DMS79 (cell line): ENCODE results near the gene ADD3.
"Not testable (repeated sequence)": the region's sequence is repeated elsewhere in the genome, so short reads cannot be mapped to it uniquely, and the experiment has no call there.

Experiments used
- DNase-seq: peaks from one replicate; lab custom pipeline; 2025; lab: John Stamatoyannopoulos, UW

Gene ADD3

DNA sequence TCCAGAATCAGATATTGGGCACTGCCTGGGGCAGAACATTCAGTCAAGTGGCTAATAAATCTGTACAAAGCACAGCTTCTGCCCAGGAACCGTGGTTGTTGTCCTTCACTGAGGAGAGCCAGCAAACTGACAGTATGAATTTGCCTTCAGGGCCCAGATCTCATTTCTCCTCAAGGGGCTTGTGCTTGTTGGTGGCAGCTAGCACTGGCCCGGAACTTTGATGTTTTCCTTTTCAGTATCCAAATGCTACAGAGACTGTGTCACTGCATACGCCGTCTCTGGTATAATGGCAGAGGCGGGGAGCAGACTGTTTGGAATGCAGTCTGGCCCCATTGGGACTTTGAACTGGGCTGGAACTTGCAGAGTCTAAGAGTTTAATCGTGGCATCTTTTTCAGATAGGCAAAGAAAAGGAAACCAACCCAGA is 30.4 kb upstream of the ADD3 start:
- peak; percentile 15 for DNase-seq

DNA sequence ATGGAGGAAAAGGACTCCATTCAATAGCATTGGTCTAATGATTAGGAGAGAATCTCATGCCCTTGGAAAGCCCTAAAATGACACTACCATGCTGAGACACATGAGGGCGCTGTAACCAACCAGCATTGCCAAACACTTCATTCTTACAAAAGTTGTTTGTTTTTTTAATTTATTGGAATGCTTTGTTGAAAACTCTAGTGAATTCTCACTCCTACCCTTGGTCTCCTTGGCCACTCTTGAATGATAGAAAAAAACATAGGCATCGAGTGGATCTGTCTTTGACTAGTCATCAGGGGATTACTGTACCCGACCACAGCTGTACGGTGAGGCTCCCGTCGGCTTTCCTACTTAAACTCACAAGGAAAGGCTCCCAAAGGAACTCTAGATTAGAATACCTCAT is 29.3 kb upstream of the ADD3 start:
- DNase-seq: no peak

DNA sequence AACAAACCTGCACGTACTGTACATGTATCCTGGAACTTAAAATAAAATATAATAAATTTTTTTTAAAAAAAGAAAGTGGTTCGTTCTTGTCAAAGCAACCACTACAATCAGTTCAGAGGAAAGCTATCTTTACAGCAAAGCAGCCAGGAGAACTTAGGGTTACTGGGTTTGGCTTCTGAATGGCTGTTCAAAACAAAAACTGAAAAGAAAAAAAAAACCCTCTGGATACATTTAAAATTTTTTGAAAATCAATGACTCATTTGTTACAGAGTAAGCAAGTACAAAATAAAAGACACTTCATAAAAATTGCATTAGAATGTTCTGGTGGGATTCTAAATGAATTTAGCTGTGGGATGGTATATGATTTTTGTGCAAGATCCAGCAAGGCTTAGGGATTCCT is 28.6 kb upstream of the ADD3 start:
- no peak for DNase-seq

DNA sequence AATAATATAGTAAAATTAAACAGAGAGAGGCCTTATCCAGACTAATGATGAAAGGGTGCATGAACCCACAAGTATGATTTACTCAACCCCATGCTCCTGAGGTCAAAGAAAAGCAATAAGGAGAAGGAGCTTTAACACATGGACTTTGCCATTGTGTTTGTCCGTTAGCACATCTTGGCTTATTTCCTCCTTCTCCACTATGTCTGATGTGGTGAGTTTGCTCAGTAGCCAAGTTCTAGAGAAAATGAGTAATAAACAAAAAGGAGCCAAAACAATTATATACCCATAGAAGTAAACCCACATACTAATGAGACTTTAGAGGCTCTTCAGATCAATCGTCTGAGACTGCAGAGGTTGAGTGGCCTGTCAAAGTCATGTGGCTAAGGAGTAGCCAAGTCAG is 26.1 kb upstream of the ADD3 start:
- DNase-seq: peak; percentile 6

DNA sequence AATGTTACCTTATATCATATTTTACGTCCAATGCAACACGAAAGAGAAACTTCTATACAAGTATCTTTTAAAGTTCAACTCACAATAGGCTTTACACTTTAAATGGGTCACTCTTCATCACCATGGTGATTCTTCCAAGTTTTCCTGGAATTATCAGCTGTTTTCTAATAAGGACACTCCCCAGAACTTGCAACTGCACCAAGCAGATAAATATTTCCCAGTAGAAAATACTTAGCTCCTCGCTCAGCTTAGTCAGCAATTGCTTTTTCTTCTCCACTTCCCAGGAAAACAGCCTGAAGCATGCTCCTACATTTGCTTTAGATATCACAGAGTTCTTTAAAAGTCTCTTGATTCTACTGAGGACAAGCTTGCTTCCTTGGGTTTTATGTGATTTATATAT is 25.7 kb upstream of the ADD3 start:
- no peak for DNase-seq

DNA sequence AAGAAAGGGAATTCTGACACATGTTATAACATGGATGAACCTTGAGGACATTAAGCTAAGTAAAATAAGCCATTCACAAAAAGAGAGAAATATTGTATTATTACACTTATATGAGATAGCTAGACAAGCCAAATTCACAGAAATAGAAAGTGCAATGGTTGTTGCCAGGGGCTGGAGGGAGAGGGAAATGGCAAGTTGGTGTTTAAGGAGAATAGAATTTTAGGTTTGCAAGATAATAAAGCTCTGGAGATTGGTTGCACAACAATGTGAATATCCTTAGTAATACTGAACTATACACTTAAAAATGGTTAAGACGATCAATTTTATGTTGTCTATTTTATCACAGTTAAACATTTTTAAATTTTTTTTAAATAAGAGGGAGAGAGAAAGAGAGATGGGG is 25.0 kb upstream of the ADD3 start:
- DNase-seq: no peak

DNA sequence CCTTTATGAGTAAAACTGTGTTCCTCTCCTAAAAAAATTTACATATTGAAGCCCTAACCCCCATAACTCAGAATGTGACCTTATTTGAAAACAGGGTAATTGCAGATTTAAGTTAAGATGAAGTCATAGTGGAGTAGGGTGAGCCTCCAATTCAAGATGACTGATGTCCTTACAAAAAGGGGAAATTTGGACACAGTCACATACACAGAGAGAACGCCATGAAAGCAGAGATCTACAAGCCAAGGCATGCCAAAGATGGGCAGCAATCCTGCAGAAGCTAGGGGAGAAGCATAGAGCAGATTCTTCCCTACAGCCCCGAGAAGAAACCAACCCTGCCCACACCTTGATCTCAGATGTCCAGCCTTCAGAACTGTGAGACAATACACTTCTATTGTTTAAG is 23.8 kb upstream of the ADD3 start:
- DNase-seq: no peak

DNA sequence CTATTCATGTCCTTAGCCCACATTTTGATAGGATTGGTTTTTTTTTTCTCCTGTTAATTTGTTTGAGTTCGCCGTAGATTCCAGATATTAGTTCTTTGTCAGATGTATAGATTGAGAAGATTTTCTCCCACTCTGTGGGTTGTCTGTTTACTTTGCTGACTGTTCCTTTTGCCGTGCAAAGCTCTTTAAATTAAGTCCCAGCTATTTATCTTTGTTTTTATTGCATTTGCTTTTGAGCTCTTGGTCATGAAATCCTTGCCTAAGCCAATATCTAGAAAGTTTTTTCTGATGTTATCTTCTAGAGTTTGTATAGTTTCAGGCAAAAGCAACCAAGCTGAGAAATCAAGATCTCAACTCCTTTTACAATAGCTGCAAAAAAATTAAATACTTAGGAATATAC is 22.0 kb upstream of the ADD3 start:
- not testable (repeated sequence) for DNase-seq

DNA sequence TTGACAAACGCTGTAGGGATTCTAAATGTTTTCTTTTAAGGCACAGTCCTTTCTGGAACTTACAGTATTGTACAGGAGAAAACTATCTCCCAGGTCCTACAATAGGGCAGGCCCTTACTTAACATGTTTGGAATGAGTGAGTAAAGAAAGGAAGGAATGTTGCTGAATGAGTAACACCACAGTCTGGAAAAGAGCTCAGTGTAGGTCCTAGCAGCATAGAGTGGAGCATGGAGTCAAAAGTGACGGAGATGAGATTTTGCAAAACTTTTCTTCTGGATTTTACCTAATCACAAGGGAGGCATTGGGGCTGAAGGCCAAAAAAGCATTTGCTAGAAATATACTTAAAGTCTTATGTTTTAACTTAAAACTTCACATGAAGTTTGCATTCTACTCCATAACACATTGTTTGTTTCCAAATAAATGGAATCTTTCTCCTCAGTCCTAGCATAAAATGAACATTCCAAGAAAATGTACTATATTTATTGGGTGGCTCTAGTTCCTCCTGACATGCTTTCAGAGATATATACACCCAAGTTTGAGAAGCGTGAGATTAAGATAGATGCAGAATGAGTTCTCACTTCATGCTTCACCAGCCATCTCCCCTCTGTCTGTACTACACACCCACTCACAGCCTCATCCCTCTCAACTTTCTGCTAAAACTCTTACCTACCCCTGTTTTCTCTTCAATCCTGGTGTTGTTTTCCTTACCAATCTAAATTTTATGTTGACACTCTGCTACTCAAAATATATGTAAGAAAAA is 20.2 kb upstream of the ADD3 start:
- no peak for DNase-seq

DNA sequence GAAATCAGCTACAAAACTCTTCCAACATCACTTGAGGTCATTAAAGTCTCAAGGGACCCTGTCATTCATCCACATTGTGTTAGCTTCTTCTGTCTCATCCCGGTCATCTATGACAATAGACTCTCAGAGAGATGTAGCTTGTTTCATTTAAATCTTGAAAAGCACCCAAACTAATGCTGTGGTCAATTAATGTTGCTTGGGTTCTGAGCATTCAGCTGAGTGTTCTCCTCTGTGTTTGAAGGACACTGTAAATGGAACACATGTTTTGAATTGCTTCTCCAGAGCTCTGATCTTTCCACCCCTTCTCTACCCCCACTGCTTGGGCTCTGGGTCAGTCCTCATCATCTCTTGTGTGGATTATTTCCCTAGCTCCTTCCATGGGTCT is 19.6 kb upstream of the ADD3 start:
- DNase-seq: no peak

DNA sequence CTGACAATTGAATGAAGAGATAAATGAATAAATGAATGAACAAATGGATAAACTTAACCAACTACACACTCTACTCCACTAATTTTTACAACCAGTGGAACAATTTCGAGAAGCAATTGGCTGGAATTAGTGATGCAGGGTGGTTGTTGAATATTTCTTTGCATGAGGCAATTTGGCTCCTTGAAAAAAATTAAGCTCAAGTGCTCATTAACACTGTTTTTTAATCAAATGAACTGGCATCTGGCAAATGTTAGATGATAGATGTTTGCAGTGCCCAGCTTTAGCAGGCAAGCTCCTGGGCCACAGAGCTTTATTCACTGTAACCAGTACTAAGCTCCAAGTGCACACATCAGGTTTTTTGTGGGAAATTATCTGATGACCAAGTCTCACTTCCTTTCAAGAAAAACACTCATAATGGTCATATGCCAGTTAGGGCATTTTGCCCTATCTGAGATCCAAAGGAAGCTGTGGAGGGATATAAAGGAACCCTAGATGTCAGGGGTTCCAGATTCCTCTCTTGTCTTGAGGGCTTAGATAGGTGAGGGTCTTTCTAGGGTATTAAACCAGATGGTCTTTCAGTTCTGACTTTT is 16.4 kb upstream of the ADD3 start:
- no peak for DNase-seq

DNA sequence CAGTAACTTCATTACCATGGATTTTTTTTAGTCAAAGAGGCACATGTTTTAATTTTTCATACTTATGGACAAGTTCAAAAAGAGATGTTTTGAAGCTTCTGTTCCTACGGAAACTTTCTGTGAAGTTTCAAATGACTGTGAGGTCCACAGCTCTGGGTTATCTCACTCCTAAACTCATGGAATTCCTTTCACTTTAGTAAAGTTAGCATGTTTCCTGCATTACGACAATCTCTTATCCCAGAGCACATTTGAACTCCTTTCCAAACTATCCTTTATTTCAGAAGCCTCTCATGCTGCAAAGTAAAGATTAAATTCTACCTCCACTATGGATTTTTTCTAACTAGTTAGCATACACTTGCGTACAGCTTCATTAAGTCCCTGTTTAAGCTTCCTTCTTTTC is 15.3 kb upstream of the ADD3 start:
- DNase-seq: no peak

DNA sequence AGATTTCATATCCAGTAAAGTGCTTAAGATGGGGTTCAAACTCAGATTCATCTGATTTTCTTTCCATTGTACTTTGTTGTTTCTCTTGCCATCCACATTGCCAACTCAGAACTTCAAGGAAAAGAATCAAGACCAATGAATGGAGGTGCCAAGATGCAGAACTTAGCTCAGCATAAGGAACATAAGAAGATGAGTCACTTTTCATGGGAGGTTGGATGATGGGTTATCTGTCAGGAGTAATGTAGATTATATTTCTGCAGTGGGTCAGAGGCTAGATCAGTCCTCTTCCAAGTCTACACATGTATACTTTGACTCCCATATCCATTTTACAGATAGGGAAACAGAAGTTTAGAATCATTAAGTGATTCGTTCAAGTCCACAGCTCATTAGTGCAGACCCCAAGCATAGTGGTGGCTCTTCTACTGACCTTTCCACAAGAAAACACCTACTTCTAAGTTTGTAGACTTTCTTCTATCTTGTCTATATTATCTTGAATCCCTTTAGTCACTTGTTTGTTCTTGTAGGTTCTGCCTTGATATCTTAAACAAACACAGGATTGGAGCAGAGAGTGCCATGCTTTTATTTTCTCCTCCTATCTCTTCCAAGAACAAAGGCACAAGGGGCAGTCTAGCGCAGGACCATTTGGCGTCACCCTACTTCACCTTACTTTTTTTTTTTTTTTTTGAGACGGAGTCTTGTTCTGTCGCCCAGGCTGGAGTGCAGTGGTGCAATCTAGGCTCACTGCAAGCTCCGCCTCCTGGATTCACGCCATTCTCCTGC is 14.0 kb upstream of the ADD3 start:
- no peak for DNase-seq

DNA sequence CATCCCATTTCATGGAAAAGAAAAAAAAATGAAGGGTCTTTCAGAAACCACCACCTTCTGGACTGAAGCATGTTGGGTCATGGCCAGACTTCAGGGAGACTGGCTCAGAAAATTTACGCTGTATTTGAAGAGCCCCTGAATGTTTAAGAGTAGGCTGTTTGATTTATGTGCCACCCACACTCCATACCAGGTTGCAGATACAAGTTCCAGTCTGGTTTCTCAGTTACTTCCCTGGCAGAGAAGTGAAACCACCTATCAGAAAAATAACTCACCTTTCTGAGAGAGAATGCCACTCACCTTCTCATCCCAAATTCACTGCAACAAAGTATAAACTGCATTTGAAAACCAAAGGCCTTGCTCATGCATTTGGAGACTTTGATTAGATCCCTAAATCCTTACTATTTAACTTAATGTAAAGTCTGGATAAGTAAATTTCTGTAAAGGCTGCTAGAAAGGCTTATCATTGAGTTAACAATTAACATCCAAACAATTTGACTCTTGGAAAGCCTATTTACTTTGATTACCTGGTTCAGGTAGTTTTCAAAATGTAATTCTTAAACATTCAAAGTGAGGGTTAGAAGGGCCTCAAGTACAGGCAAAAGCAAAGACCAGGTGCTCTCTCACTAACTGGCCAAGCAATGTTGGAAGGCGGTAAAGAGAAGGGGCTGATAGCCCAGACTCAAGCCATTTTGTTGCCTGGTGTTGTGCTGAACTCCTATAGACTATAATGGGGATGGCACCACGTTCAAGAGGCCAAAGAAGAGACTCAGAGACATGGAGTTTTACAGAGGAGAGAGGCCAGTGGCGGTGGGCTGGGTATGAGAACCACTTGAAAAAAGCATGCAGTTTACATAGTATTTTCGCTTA is 12.8 kb upstream of the ADD3 start:
- DNase-seq: no peak

DNA sequence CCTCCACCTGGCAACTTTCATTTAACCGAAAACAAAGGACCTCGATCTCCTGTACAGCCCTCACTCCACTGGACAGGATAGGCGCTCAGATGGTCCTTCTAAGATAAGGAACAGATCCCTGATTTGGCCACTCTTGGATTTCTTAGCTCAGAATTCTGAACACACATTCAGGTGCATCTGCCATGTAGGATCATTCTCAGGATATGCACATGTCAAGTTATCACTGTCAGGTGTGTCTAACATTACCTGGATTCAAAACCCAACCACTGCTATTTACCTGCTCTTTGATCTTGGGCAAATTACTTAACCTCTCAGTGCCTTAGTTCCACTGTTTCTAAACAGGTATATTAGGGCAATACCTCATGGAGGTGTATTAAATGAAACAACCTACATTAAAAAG is 12.2 kb upstream of the ADD3 start:
- no peak for DNase-seq

DNA sequence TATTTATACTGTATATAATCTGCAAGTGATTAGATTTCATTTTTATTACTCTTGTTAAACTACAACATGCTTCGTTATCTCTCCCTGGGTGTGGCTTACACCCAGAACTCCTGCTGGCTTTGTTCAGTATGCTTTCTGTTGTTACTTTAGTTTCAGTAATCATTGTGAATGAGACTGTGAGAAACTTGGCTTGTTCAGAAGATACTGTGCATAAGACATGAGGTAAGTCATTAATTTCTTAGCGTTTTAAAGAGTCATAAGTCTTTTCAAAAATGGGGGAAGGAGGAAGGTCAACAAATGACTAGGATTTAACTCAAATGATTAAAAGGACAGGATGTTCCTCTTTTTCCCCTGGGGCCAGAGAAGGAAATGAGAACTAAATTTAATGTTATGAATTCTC is 11.6 kb upstream of the ADD3 start:
- DNase-seq: no peak

DNA sequence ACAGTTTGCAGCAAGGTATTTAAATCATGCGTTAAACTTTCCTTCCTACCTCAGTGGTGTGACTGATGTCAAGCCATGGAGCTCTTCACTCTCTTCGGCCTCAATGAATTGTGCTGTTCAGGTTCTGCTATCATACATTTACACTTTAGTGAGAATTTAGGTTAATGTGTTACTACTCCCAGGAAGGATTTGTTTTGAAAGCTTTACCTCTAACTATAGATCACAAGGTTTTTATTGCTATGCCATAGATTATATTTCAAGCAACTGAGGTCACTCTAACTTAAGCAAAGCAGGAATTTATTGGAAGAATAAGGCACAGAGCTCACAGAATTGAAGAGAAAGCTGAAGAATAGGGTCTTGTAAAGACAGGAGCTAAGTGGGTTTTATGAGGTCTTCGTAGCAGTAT is 11.0 kb upstream of the ADD3 start:
- DNase-seq: no peak

DNA sequence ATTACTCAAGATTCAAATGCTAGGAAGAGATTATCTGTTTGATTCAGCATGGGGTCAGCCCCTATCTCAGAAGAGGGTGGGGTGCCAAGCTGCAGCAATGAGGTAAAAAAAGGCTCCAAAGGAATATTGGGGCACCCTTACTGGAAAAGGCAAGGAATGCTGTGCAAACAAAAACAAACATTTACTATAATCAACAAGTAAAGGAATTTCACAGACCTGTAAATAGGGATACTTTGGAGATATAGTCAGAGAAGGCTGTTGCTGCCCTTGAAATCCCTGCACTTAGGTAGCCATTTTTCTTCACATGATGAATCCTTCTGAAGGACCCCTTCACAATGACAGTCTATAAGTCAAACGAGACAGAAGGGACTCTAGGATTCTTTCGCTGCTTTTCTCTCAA is 10.6 kb upstream of the ADD3 start:
- no peak for DNase-seq

DNA sequence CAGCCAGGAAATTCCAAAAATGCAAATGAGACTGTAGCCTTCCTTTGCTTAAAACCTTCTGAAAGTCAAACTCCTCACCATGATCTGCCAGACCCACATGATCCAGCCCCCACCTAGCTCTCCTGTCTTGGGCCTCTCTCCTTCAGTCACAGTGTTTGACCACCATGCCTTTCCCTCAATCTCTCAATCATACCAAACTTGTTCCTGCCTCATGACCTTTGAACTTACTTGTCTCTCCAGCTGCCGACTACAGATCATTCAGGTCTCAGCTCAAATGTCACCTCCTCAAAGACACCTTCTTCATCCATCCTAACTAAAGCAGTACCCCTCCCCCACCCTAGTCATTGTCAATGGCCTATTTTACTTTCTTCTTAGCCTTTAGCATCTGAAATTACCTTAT is 9.3 kb upstream of the ADD3 start:
- no peak for DNase-seq

DNA sequence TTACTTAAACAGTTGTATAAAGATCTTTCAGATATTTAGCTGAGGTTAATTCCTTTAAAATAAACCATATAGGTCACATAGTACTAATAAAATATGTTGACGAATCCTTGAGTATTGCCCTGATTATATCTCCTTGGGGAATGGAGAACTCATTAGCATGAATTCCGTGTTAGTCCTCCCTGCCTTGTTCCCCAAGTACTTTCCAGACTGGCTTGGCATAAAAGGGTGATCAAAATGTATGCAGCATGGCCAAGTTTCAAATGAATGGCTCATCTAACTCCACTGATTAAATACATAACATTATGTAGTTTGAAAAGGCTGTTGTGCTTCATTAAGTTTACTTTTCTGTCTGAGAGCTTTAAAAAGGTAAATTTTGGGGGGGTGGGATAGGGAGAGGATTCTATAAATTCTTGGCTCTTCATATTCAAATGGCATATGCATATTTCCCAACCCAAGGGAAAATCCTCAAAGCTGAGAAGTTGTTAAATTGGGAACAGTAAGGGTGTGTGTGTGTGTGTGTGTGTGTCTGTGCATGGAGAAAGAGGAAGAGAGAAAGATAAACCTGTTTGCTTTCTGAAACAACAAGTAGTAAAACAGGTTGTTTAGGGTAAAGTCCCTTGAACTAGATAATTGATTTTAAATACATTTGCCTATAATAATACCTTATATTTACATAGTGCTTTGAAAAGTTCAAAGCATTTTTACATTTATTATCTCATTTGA is 4.8 kb upstream of the ADD3 start:
- no peak for DNase-seq

DNA sequence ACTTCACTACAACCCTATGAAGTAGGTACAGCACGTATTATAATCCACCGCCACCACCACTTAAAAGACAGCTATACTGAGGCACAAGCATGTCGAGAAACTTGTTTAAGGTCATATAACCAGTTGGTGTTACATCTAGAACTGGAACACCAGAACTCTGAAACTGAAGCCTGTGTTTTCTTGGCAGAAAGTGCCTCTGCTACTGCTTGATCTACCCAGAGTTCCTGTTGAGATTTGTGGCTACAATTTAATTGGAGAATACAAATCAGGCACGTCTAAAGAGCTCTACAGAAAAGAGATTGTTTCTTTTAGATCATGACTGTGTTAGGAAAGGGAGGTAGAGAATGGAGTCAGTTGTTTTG is 4.3 kb upstream of the ADD3 start:
- no peak for DNase-seq

DNA sequence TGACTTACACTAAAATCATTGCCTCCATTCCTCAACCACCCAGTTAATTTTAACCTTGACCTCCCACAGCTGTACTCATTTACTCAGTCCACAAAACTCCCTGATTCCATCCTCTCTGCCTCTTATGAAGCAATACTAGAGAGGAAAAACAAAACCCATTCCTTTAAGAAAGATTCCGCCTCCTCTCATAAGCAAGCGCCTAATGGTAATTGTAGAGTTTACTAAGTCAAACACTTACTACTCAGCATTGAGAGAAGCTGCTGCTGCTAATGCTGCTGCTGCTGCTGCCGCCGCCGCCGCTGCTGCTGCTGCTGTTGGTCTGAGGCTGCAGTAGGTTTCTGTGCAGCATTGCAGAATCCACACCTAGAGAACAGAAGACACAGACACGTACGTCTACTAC is 2.1 kb upstream of the ADD3 start:
- DNase-seq: peak; percentile 10
